Muscle of back (tissue), 11 donors: ENCODE results near the gene UNC13D. TPM values are rescaled to one million over a fixed set of nuclear protein-coding genes. Genes with fewer than 3 reads are reported as not detected.

ENCODE experiments used
- DNase-seq, 3 donors: peaks; one replicate each; pipeline versions ENCODE4 v3.0.0 to v3.0.0-alpha.2; 2013
- polyA plus RNA-seq, 10 donors: library from polyadenylated mRNA; unstranded; fragments of 120-200 nt; gene quantifications; one replicate each; pipeline ENCODE4 v1.2.1, GENCODE V29; 2013; ENCODE audit not compliant: insufficient read length in 10 of 10

UNC13D gene
- polyA plus RNA-seq, 10 donors, result 2.5 to 6.8 (median 4.3) TPM

DNA sequence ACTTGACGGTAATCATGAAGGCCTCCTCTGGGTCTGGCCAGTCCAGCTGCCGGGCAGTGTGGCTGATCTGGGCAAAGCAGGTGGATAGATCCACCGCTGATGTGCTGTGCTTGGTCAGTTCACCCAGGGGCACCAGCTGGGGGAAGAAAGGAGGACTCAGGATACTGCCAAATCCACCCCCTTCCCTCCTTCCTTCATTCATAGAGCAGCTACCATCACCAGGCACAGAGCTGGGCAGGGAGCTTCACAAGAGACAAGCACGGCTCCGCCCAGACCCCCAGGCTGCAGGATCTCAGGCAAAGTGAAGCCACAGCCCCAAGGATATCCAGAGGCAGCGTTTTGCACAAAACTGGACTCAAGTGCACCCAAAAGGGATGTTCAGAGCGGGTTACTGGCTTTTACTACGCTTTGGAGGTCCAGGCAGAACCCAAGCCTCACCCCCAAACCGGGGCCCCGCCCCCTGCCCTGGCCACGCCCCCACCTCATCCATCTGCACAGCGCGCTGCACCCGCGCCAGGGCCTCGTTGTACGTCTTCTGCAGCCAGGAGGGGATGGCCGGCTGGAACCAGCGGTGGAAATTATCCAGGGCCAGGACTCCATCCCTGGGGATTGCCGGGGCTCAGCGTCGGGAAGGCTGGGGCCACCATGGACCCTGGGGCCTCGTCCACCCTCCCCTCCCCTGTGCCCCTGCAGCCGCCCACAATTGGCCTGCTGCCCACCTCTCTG is 9.1 kb downstream of the UNC13D start:
- DNase-seq, result peak in 1 of 3 donors; percentile 73

DNA sequence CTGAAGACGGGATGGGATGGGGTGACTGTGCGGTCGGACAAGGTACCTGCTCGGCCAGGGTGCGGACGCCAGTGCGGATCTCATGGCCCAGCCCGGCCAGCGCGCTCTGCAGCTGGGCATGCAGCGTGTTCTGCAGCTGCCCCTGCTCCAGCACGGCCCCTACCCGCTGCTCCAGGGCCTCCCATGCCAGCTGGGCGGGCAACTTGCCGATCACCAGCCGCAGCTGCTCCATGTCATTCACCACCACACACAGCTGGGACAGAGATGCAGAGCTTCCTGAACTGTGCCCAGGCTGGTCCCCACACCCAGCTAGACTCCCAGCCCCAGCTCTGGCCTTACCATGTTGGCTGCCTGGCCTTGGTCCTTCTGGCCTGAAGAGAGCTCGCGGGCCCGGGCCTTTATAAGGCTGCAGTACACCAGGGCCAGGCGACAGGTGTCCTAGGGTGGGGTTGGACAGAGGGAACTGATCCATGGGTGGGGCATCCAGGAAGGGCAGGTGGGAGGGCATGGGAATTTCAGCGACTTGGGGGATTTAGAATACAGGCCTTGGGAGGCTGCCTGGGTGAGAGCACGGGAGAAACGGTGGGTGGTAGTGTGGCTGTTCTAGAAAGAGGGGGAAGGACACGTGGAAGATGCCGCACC is 9.8 kb downstream of the UNC13D start:
- peak; percentile 77 to 85 (median 77) for DNase-seq

GRCh38 chr17:75832652-75833400 is 11.4 kb downstream of the UNC13D start:
- no peak for DNase-seq

- no peak for DNase-seq
These were observed 12.0 kb downstream of the UNC13D start for GRCh38 chr17:75832164-75832651.

DNA sequence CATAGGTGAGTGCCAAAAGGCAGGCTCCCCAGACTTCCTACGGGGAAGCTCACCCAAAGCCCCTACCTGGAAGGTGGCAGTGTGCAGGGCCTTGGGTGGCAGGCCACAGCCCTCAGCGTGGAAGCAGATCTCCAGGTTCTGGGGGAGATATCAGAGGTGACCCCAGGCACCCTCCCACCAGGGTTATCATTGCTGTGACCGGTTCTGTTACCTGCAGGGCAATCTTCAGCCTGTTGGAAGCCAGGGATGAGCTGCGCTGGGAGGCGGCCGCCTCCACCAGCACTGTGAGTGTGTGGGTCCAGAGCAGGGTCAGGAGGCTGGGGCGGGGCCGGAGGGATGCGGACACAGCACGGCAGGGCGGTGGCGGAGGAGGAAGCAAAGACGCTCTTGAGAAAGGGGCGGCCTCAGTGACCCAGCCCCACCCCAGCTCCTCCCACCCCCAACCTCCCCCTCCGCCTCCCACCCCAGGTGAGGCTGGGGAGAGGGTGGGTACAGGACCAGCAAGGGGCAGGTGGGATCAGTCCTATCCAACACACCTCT is 13.1 kb downstream of the UNC13D start:
- no peak for DNase-seq

GRCh38 chr17:75830164-75831031 is 13.8 kb downstream of the UNC13D start:
- DNase-seq, result no peak

- no peak for DNase-seq
These were observed 14.5 kb downstream of the UNC13D start for GRCh38 chr17:75829747-75830146.

- no peak for DNase-seq
These were observed 15.5 kb downstream of the UNC13D start for GRCh38 chr17:75828741-75829140.

- DNase-seq, result no peak
These were observed 16.2 kb downstream of the UNC13D start for GRCh38 chr17:75828076-75828400.

DNA sequence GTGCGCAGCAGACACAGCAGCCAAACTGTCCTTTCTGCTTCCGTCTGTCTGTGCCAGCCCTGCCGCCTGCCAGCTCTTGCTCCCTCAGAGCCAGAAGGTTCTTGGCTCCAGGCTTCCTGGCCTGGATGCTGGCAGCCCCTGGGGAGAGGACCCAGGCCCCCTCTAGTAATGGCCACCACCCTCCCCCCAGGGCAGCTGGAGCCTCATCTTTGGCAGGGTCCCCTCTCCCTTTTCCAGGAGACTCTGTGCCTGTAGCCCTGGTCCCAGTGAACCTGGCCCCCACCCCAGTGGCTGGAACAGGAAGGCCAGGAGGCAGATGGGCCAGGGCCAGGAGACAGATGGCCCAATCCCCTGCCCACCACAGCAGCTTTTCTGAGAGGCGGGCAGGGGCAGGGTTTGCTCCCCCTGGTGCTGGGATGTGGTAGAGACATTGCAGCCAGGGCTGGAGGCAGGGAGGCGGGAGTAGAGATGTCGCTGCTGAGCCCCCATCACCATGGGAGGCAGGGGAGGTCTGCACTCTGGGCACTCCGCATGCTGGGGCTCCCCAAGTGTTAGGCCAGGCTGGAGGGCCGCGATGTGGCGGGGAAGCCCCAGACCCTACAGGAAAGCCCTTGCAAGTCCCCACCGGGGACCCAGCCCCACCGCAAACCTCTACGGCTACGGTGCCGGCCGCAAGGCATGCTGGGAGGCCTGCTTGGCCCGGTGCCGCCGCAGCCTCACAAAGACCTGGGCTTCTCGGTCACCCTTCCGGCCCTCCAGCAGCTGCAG is 16.7 kb downstream of the UNC13D start:
- DNase-seq, result peak in 2 of 3 donors; percentile 73 to 88

DNA sequence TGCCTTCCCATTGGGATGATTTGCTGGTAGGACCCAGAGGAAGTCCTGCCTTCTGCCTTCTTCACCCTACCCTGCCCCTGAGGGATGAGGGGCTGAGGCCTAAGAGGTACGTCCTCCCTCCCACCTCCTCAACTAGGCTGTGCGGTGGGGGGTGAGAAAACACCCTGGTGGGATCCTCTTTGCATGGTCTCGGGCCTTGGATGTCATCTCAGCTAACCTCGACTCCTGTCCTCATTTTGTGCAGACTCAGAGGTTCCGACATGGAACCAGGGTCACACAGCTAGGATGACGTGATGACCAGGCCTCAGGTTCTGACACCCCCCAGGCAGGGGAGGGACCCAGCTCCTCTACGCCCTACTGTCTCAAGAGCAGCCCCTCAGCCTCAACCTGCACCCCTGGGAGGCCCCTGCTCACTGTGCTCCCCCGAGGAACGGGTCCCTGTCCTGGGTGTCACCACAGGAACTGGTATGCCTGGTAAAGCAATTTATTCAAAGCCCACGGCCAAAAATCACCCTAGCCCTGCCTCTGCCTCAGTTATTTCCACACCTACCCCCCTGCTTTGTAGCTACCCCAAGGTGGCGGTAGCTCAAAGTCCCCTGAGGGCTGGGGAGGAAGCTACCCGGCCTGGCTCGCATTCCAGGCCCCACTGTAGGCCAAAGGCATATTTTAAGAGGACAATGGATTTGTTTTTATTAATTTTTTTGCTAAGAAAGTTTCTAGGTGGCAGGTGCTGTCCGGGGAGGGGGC is 17.5 kb downstream of the UNC13D start:
- DNase-seq, result no peak

GRCh38 chr17:75825748-75826370 is 18.3 kb downstream of the UNC13D start:
- DNase-seq, result no peak

GRCh38 chr17:75825149-75825552 is 19.1 kb downstream of the UNC13D start:
- peak in 1 of 3 donors; percentile 84 for DNase-seq

- DNase-seq, result peak in 1 of 3 donors; percentile 81
These were observed 19.5 kb downstream of the UNC13D start for GRCh38 chr17:75824666-75825065.

DNA sequence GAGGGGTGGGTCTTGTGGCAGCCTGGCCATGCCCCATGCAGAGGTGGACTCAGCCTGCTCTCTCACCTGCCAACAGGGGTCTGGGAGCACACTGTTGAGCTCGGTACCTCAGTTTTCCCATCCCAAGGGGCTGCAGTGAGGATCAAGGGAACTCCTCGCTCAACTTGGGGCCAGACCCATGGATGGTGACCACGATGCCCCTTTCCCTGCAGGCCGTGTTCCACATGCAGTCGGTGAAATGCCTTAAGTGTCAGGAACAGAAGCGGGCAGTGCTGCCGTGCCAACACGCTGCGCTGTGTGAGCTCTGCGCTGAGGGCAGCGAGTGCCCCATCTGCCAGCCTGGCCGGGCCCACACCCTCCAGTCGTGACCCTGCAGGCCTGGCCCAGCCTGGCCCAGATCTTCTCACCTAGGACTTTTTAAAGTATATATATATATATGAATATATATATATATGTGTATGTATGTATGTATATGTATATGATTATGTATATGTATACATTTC is 20.1 kb downstream of the UNC13D start:
- no peak for DNase-seq

- no peak for DNase-seq
These were observed 20.8 kb downstream of the UNC13D start for GRCh38 chr17:75823257-75824041.

- no peak for DNase-seq
These were observed 21.4 kb downstream of the UNC13D start for GRCh38 chr17:75822800-75823166.

DNA sequence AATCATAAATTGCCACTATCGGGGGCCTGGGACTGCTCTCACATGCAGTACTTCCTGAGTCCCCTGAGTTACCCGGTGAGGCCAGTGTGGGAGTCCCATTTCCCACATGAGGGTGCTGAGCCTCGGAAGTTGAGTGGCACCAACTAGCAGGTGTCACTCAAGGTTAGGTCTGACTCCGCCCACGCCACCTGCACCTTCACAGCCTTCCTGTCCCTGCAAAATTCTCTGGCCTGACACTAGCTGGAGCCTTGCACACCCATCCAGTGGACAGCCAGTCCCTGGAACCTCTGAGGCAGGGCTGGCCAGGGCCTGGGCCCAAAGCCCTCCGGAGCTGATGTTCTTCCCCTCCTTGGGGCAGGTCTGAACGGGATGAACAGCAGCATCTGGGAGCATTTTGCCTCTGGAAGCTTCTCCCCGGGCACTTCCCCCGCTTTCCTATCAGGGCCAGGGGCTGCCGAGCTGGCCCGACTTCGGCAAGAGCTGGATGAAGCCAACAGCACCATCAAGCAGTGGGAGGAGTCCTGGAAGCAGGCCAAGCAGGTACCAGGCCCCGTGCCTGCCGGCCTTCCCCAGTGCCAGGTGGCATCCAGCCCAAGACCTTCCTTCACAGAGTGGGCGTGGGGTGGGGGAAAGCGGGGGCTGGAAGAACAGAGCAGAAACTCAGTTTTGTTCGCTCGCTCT is 21.9 kb downstream of the UNC13D start:
- no peak for DNase-seq
